22Rv1 (cell line): ENCODE data around the gene CHM.

Experiments
- ZFX ChIP-seq: fragments of 450-650 bp; IDR thresholded peaks from 2 replicates; pipeline ENCODE4 v1.6.1; 2017; ENCODE audit warnings: antibody characterized with exemption, borderline replicate concordance
- TF ChIP-seq, protein P1 (sequence below): fragments of 450-650 bp; IDR thresholded peaks from 2 replicates; pipeline ENCODE4 v1.5.1; 2017; ENCODE audit warnings: mild to moderate bottlenecking

DNA sequence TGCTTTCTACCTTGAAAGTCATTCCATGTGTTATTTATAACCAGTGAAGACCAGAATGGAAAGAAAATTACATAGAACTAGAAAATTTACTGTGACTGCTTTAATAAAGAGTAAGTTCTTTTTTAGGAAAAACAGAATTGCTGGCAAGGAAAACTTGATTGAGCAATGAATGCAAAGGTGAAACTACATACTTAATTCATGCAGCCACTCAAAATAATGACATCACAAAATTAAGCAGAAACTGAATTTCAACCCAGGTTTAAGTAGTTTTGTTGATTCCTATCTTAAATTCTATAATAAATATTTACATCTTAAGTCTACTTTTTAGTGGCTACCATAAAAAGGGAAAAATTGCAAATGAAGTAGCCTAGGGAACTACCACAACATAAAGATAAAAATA is 14.0 kb downstream of the CHM start:
- TF ChIP-seq, protein P1, sequence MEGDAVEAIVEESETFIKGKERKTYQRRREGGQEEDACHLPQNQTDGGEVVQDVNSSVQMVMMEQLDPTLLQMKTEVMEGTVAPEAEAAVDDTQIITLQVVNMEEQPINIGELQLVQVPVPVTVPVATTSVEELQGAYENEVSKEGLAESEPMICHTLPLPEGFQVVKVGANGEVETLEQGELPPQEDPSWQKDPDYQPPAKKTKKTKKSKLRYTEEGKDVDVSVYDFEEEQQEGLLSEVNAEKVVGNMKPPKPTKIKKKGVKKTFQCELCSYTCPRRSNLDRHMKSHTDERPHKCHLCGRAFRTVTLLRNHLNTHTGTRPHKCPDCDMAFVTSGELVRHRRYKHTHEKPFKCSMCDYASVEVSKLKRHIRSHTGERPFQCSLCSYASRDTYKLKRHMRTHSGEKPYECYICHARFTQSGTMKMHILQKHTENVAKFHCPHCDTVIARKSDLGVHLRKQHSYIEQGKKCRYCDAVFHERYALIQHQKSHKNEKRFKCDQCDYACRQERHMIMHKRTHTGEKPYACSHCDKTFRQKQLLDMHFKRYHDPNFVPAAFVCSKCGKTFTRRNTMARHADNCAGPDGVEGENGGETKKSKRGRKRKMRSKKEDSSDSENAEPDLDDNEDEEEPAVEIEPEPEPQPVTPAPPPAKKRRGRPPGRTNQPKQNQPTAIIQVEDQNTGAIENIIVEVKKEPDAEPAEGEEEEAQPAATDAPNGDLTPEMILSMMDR, result no peak
- no peak for TF ChIP-seq ZFX
